GM12891 (cell line): Measurements from ENCODE around the gene COL6A3.

Experiments
- PAX5 ChIP-seq: IDR thresholded peaks from 2 replicates; pipeline ENCODE4 v1.6.1; 2011; ENCODE audit warnings: low read length, moderate library complexity, mild to moderate bottlenecking; ENCODE audit not compliant: insufficient read depth, severe bottlenecking
- POLR2A ChIP-seq: IDR thresholded peaks from 2 replicates; pipeline ENCODE4 v1.6.1; 2011; ENCODE audit warnings: low read depth, low read length, control low read depth
- POLR2AphosphoS5 ChIP-seq: IDR thresholded peaks from 2 replicates; pipeline ENCODE4 v1.6.1; 2011; ENCODE audit warnings: low read depth, low read length, control low read depth
- SPI1 ChIP-seq: IDR thresholded peaks from 2 replicates; pipeline ENCODE4 v1.6.1; 2011; ENCODE audit warnings: low read depth, low read length, control low read depth
- TAF1 ChIP-seq: IDR thresholded peaks from 2 replicates; pipeline ENCODE4 v1.6.1; 2011; ENCODE audit warnings: low read depth, low read length, control low read depth

DNA sequence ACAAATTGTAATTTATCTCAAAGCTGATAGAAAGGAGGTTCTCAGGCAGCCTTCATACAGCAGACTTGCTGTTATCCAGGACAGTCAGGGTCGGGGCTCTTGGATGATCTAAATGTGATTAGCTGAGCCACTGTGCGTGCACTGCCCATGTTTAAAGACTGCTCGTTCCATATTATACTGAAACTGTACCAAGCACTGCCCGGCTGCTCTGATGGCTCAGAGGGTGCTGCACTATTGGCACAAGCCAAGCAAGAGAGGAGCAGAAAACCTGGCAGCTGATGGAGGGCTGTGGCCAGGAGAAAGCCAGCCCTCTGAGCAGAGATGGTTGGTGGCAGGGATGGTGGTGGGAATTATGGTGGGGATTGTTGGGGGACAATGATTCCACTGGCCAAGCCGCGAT, 63.4 kb downstream of the COL6A3 start:
- TF ChIP-seq POLR2AphosphoS5 (no peak), POLR2A (no peak), TAF1 (no peak), PAX5 (no peak), SPI1 (no peak)
